ENCODE measurements around the gene GOLGB1. TPM values are rescaled to one million over a fixed set of nuclear protein-coding genes. Genes with fewer than 3 reads are reported as not detected.
A peak's percentile ranks its signal among the peaks of the same experiment; 100 is the strongest.

GOLGB1 gene
- total and polyA plus RNA-seq, 12 donors = 12.3 to 66.8 (median 49.2) TPM

DNA sequence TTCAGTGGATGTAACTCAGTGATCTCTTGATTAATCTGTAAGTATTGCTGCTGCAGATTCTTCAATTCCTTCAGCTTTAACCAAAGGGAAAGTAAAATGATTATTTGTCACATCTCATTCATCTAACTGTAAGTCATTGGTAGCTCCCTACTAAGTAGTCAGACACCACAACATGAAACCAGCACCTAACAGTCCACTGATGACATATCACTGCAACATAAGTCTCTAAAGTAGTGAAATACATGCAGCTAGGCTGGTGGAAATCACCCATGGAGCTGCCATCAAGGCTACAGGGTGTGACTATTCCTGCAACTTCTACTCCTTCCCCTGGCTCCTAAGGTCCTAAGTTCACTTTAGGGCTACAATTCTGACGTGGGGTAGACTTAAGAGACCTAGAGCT lies 67.7 kb downstream of the GOLGB1 start:
- no peak for ATAC-seq
- H3K36me3 ChIP-seq = peaks cover 0 to 100% (median 41%) of the 10 kb centered on the region in 9 donors
- H3K4me3 ChIP-seq = no peak overlapping the region
- peaks cover 0 to 22% (median 12%) of the 10 kb centered on the region in 11 donors for H3K9me3 ChIP-seq
- TF ChIP-seq CTCF (IDR thresholded peaks at IDR 0.05) = no peak
- DNase-seq = no peak
- H3K27ac ChIP-seq = no peak overlapping the region
- intact Hi-C loops (cut with DNase I) = no loop called here
- no peaks in the 10 kb centered on the region for H3K27me3 ChIP-seq
- WGBS, 2 donors = 83 to 92% methylated on average over 1 of the region's 1 CpG
- no peaks in the 10 kb centered on the region for H3K4me1 ChIP-seq

GRCh38 chr3:121677141-121677540 lies 72.4 kb downstream of the GOLGB1 start:
- WGBS, 2 donors = 96 to 97% methylated on average over 2 of the region's 2 CpGs
- DNase-seq (no peak), ATAC-seq (no peak)
- H3K9me3 ChIP-seq = no peaks in the 10 kb centered on the region
- intact Hi-C loops (cut with DNase I) = no loop called here
- H3K4me3 ChIP-seq = no peak overlapping the region
- H3K4me1 ChIP-seq = no peaks in the 10 kb centered on the region
- H3K36me3 ChIP-seq = peaks cover 0 to 100% (median 55%) of the 10 kb centered on the region in 9 donors
- no peak overlapping the region for H3K27ac ChIP-seq
- no peak for TF ChIP-seq CTCF (IDR thresholded peaks at IDR 0.05)
- no peaks in the 10 kb centered on the region for H3K27me3 ChIP-seq

DNA sequence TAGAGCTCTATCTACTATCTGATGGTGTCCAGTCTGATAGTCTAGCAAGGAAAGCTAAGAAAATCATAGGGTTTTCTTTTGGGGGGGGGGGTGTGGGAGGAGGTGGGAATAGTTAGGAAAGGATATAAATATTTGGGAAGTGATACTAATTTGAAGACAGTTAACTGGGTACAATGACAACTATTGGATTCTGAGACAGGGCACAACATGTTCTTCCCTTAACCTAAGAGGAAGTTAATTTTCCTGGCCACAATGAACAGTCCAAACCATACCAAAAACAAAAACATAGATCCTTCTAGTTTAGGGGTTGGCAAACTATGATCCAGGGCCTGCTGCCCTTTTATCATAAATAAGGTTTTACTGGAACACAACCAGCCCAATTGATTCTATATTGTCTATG lies 78.9 kb downstream of the GOLGB1 start:
- H3K27ac ChIP-seq = peak overlapping the region in 1 of 10 donors; percentile 39

DNA sequence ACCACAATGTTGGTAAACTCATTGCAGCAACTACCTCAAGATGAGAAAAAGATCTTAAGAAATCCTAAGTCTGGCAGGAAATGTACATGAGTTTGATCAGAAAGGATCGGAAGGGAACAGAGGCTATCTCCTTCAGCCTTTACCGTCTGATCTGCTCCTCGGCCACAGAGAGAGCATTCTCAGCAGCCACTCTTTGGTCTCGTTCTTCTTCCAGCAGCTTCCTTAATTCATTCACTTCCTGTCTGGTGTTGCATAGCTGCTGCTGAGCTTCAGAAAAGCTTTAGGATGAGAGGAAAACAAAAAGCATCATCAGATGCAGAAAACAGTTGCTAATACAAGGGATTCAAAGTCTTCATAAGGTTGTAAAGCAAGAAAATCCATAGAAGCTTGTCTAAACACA lies 82.2 kb downstream of the GOLGB1 start:
- DNase-seq (no peak), ATAC-seq (no peak)
- H3K36me3 ChIP-seq = peaks cover 0 to 100% (median 59%) of the 10 kb centered on the region in 9 donors
- no peaks in the 10 kb centered on the region for H3K27me3 ChIP-seq
- H3K27ac ChIP-seq = peak overlapping the region in 2 of 10 donors; percentile 7 to 84
- peaks cover 0 to 28% (median 4%) of the 10 kb centered on the region in 9 donors for H3K4me1 ChIP-seq
- intact Hi-C loops (cut with DNase I) = loop anchor here in 1 of 10 donors (10.0 kb wide), 1 partner anchor 57 kb away; no protein-coding TSS in a partner anchor
- 81 to 87% methylated on average over 4 of the region's 4 CpGs for WGBS, 2 donors
- no peak for TF ChIP-seq CTCF (IDR thresholded peaks at IDR 0.05)
- no peak overlapping the region for H3K4me3 ChIP-seq
- no peaks in the 10 kb centered on the region for H3K9me3 ChIP-seq

More for the DNA sequence above, 78.9 kb downstream of the GOLGB1 start:
- Histone ChIP-seq H3K27me3 (no peaks in the 10 kb centered on the region), H3K36me3 (peaks cover 0 to 100% (median 48%) of the 10 kb centered on the region in 9 donors), H3K4me3 (no peak overlapping the region), H3K4me1 (peaks cover 0 to 25% (median 0%) of the 10 kb centered on the region in 9 donors), H3K9me3 (no peaks in the 10 kb centered on the region)
- DNase-seq (no peak), ATAC-seq (peak in 2 of 8 donors; percentile 44 to 69)
- intact Hi-C loops (cut with DNase I) = no loop called here
- no peak for TF ChIP-seq CTCF (IDR thresholded peaks at IDR 0.05)

Data from heart right ventricle (tissue), 16 donors.